ENCODE results near the gene TTC7B. TPM values are rescaled to one million over a fixed set of nuclear protein-coding genes. Genes with fewer than 3 reads are reported as not detected.
A peak's percentile ranks its signal among the peaks of the same experiment; 100 is the strongest.

Gene TTC7B
- total RNA-seq, 1 donor from 2014 or later: 40.4 TPM

DNA sequence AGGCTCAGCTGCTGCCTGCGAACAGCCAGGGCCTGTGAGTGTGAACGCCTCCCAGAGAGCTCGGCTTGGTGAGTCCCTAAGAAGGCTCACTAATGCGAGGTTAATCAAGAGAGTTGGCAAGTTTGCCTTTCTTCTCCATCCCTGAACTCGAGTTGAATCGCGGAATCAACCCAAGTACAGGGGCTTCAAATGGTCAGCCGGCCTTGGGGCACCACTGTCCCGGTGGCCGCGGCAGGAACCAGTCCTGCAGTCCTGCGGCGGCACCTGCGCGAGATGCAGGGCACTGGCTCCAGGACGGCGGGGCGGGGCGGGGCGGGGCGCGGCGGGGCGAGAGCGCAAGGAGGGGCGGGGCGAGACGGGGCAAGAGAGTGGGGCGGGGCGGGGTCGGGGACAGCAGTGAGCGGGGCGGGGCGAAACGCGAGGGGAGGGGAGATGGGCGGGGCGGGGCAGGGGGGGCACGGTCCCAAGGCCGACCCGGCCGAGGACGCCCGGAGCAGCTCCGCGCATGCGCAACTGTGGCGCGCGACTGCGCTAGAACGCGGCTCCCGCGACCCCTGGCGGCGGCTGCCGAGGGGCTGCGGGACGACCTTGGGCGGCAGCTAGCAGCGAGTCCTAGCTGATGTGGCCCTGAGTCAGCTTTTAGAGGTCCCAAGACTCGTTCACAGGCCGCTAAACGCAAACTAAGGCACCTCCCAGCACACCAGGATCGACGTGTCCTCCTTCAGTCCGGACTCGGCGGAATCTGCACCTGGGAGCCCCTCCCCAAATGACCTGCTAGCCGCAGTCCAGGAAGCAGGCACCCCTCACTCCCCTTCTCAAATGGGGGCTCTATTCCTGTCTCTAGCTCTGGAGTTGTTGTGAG lies 58.0 kb downstream of the TTC7B start:
- no peaks in the 10 kb centered on the region for H3K9me3 Mint-ChIP-seq
- H3K27me3 Mint-ChIP-seq: no peaks in the 10 kb centered on the region
- peaks cover 13% of the 10 kb centered on the region for H3K4me1 Mint-ChIP-seq (ENCODE audit: unreplicated experiment)
- TF ChIP-seq, protein P1, sequence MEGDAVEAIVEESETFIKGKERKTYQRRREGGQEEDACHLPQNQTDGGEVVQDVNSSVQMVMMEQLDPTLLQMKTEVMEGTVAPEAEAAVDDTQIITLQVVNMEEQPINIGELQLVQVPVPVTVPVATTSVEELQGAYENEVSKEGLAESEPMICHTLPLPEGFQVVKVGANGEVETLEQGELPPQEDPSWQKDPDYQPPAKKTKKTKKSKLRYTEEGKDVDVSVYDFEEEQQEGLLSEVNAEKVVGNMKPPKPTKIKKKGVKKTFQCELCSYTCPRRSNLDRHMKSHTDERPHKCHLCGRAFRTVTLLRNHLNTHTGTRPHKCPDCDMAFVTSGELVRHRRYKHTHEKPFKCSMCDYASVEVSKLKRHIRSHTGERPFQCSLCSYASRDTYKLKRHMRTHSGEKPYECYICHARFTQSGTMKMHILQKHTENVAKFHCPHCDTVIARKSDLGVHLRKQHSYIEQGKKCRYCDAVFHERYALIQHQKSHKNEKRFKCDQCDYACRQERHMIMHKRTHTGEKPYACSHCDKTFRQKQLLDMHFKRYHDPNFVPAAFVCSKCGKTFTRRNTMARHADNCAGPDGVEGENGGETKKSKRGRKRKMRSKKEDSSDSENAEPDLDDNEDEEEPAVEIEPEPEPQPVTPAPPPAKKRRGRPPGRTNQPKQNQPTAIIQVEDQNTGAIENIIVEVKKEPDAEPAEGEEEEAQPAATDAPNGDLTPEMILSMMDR (conservative IDR thresholded peaks at IDR 0.05): peak; percentile 93
- H3K27ac Mint-ChIP-seq: peak overlapping the region; percentile 52
- H3K4me3 Mint-ChIP-seq: peak overlapping the region; percentile 76
- peaks cover 6% of the 10 kb centered on the region for H3K36me3 Mint-ChIP-seq
- peak; percentile 98 for DNase-seq (ENCODE audit: extremely low spot score, unreplicated experiment)

DNA sequence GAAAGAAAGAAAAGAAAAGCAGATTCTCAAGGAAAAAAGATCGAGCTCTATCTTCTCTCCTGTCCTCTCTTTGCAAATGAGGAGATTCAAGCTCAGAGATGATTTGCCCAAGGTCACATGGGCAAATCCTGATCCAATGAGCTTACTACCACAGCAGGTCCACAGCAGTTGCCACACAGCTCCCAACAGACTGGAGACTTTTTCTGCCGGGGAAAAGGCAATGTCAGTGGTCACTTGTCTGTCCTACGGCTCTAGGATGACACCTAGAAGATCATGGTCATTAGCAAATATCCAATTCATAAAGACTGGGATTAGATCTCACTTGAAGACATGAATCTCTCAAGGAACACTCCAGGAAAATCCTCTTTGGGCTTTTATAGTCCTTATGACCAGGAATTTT lies 58.8 kb downstream of the TTC7B start:
- peaks cover 13% of the 10 kb centered on the region for H3K4me1 Mint-ChIP-seq (ENCODE audit: unreplicated experiment)
- no peaks in the 10 kb centered on the region for H3K9me3 Mint-ChIP-seq
- H3K27me3 Mint-ChIP-seq: no peaks in the 10 kb centered on the region
- H3K27ac Mint-ChIP-seq: peak overlapping the region; percentile 52
- peaks cover under 1% of the 10 kb centered on the region for H3K36me3 Mint-ChIP-seq
- TF ChIP-seq, protein P1 (conservative IDR thresholded peaks at IDR 0.05): no peak
- DNase-seq (ENCODE audit: extremely low spot score, unreplicated experiment): no peak
- H3K4me3 Mint-ChIP-seq: peak overlapping the region; percentile 63

DNA sequence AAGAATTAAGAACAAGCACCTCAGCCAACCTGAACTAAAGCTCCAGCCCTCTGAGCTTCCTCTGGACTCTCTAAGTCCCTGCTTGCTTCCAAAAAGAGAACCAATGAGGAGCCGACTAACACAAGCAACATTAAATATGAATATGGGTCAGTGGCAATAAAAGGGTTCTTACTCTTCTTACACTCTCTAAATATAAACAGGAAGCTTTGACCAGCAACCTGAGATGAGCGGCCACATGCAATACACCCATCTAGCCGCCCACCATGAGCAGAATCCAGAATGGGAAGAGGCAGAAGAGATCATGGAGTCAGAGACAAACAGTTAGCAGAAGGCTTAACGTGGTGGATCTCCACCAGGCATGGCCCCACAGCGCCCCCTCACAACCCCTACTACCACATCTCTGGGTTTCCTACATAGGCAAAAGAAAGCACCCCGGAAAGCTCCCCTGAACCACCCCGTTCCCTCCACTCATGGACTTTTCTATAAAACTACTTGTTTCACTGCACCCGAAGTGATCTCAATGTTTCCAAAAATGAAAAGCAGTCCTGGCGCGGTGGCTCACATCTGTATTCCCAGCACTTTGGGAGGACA lies 59.4 kb downstream of the TTC7B start:
- H3K36me3 Mint-ChIP-seq: no peaks in the 10 kb centered on the region
- no peak for DNase-seq (ENCODE audit: extremely low spot score, unreplicated experiment)

DNA sequence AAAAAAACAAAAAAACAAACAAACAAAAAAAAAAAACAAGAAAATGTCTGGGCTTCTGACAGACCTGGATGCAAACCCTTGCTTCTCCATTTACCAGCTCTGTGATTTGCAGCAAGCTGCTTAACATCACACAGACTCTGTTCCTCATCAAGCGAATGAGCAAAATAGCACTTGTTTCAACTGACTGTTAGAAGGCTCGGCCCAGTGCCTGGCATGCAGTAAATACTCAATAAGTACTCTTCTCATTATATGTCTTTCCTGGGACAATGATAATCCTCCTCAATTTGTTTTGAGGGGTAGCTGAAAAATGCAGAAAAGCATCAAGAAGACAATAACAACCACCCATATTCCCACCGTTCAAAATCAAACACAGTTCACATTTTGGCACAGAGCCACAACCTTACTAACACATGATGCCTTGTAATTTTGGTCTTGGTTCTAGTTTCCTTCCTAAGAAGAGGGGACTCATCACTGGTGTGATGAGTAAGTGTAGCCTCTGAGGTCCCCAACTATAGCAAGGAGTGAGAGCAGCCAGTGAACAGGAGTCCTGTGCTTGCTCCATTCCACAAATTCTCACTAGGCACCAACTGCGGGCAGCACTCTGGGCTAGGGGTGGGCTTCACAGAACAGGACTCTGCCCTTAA lies 60.4 kb downstream of the TTC7B start:
- Mint-ChIP-seq H3K9me3 (no peaks in the 10 kb centered on the region), H3K27ac (no peak overlapping the region), H3K27me3 (no peaks in the 10 kb centered on the region), H3K4me3 (no peak overlapping the region), H3K4me1 (ENCODE audit: unreplicated experiment) (peaks cover 13% of the 10 kb centered on the region), H3K36me3 (no peaks in the 10 kb centered on the region)
- TF ChIP-seq, protein P1 (conservative IDR thresholded peaks at IDR 0.05): no peak
- DNase-seq (ENCODE audit: extremely low spot score, unreplicated experiment): no peak

More for the DNA sequence above, 59.4 kb downstream of the TTC7B start:
- peak overlapping the region; percentile 63 for H3K4me3 Mint-ChIP-seq
- H3K27me3 Mint-ChIP-seq: no peaks in the 10 kb centered on the region
- H3K9me3 Mint-ChIP-seq: no peaks in the 10 kb centered on the region
- peaks cover 13% of the 10 kb centered on the region for H3K4me1 Mint-ChIP-seq (ENCODE audit: unreplicated experiment)
- H3K27ac Mint-ChIP-seq: no peak overlapping the region
- TF ChIP-seq, protein P1 (conservative IDR thresholded peaks at IDR 0.05): no peak

DNA sequence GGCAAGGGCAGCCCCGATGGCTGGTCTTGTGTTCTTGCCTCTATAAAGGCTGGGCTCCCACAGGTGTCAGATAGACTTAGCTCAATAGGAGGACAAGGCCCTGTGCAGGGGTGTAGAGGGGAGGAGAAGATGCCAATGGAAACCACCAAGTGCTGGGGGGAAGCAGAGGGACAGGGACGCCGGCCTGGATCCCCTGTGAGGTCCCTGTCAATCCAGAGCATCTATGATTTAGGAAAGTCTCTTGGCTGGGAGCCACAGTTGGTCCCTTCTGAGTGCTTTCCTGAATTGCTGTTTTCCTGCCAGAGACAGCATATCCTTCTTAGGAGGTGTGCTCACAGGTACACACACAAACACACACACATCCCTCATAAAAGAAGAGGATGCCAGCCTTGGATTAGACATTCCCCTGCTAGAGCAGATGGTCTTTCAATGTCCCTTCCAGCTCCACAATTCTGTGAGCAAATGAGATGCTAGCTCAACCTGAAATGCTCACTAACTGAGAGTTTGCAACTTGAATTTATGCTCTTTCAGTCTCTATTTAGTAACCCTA lies 62.7 kb downstream of the TTC7B start:
- Mint-ChIP-seq H3K27ac (no peak overlapping the region), H3K4me3 (no peak overlapping the region), H3K27me3 (no peaks in the 10 kb centered on the region), H3K36me3 (peaks cover 10% of the 10 kb centered on the region), H3K4me1 (ENCODE audit: unreplicated experiment) (peaks cover 6% of the 10 kb centered on the region), H3K9me3 (peaks cover 4% of the 10 kb centered on the region)
- DNase-seq (ENCODE audit: extremely low spot score, unreplicated experiment): no peak
- TF ChIP-seq, protein P1 (conservative IDR thresholded peaks at IDR 0.05): no peak

Data from type B pancreatic cell (in vitro differentiated cells).